Activated naive CD4-positive, alpha-beta T cell treated with anti-CD3 and anti-CD28 coated beads, Interleukin-2, amount 10 ng/mL, durations not matched to agents 7 days and 5 days (primary cell): ENCODE results near the gene EEF2K.
A peak's percentile ranks its signal among the peaks of the same experiment; 100 is the strongest.
"Not testable (repeated sequence)": the region's sequence is repeated elsewhere in the genome, so short reads cannot be mapped to it uniquely, and the experiment has no call there.

ENCODE experiments used
- CTCF ChIA-PET: fragments of 350-600 bp; sonication (Branson Sonifier 250); formaldehyde crosslinking; loops from one replicate; lab custom pipeline; 2021; ENCODE audit warnings: antibody characterized with exemption; lab: Charles Lee
- DNase-seq: peaks from one replicate; pipeline ENCODE4 v3.0.0-alpha.2; 2020
- H3K27ac Mint-ChIP-seq: one replicate; pipeline ENCODE4 v1.8.0; 2021; ENCODE audit warnings: mild to moderate bottlenecking, moderate library complexity, mixed read lengths
- H3K27me3 Mint-ChIP-seq: one replicate; pipeline ENCODE4 v1.8.0; 2021; ENCODE audit warnings: mild to moderate bottlenecking, mixed read lengths
- H3K36me3 Mint-ChIP-seq: one replicate; pipeline ENCODE4 v1.8.0; 2021; ENCODE audit warnings: mixed read lengths
- H3K4me1 Mint-ChIP-seq: one replicate; pipeline ENCODE4 v1.8.0; 2021; ENCODE audit warnings: mixed read lengths
- H3K4me3 Mint-ChIP-seq: one replicate; pipeline ENCODE4 v1.8.0; 2021; ENCODE audit warnings: mild to moderate bottlenecking, moderate library complexity, mixed read lengths
- H3K9me3 Mint-ChIP-seq: one replicate; pipeline ENCODE4 v1.8.0; 2021; ENCODE audit warnings: mixed read lengths

Gene EEF2K

DNA sequence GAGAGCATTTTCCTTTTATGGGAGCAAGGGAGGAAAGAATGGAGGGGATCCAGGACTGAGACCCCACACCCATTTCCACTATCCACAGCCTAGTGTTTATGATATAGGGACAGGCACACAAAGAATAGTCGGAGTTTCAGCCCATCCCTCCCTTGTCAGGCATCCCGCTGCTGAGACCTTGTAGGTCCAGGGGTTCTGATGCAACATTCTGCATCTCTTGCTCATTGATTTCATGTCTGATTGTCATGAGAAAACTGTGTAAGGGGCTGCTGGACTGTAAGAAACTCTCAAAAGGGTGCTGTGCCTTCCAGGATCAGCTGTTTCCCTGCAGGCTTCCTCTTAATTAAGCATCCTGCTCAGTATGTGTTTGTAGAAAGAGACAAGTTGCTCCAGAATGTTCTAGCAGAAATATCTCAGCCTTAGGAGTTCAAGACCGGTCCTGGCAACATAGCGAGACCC lies 85.8 kb downstream of the EEF2K start:
- Mint-ChIP-seq H3K27me3 (peaks cover 7% of the 10 kb centered on the region), H3K36me3 (peaks cover 1% of the 10 kb centered on the region), H3K4me3 (no peak overlapping the region), H3K4me1 (peaks cover 9% of the 10 kb centered on the region), H3K27ac (no peak overlapping the region), H3K9me3 (no peaks in the 10 kb centered on the region)
- DNase-seq, result no peak
- CTCF ChIA-PET, result no interaction called here

DNA sequence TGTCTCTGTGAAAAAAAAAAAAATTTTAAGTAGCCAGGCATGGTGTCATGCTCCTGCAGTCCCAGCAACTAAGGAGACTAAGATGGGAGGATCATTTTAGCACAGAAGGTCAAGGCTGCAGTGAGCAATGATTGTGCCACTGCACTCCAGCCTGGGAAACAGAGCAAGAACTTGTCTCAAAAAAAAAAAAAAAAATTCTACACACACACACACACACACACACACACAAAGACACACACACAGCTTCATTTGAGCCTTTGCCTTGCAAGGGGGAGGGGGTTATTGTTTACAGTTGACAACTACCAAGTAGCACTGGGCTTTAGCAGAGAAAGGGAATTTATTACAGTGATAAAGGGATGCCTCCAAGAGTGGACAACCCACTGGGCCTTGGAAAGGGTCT lies 86.2 kb downstream of the EEF2K start:
- H3K9me3 Mint-ChIP-seq, result no peaks in the 10 kb centered on the region
- H3K36me3 Mint-ChIP-seq, result peaks cover 4% of the 10 kb centered on the region
- no peak overlapping the region for H3K27ac Mint-ChIP-seq
- no peak overlapping the region for H3K4me3 Mint-ChIP-seq
- peaks cover 11% of the 10 kb centered on the region for H3K27me3 Mint-ChIP-seq
- CTCF ChIA-PET, result no interaction called here
- no peak for DNase-seq
- peaks cover 10% of the 10 kb centered on the region for H3K4me1 Mint-ChIP-seq

DNA sequence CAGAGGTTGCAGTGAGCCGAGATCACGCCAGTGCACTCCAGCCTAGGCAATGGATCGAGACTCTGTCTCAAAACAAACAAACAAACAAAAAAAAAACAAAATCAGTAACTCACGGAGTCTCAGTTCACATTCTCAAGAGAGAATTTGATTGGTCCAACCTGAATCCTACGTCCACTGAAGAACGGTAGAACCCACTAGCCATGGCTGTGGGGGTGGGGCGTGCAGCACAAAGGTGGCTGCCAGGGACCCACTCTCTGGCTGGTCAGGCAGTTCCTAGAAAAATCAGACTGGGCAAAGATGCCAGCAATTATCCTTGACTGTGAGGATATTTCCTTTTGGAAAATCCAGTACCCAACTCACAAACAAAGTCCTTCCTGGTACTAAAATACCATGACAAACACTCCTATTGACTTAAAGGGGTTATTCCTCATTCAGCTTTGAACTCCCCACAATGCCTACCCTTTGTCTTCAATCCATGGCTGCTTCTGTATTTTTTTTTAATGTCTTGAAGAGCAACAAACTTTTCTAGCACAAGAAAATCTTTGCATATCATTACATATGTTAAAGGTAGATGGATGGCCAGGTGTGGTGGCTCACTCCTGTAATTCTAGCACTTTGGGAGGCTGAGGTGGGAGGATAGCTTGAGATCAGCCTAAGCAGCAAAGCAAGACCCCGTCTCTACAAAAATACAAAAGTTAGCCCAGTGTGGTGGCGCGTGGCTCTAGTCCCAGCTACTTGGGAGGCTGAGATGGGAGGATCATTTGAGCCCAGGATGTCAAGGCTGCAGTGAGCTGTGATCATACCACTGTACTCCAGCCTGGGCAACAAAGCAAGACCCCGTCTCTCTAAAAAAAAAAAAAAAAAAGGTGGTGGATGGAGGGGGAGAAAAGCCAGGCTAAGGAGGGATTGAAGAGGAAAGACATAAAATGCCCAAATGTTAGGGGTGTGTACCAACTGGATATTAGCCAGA lies 87.3 kb downstream of the EEF2K start:
- H3K4me3 Mint-ChIP-seq, result no peak overlapping the region
- CTCF ChIA-PET, result no interaction called here

DNA sequence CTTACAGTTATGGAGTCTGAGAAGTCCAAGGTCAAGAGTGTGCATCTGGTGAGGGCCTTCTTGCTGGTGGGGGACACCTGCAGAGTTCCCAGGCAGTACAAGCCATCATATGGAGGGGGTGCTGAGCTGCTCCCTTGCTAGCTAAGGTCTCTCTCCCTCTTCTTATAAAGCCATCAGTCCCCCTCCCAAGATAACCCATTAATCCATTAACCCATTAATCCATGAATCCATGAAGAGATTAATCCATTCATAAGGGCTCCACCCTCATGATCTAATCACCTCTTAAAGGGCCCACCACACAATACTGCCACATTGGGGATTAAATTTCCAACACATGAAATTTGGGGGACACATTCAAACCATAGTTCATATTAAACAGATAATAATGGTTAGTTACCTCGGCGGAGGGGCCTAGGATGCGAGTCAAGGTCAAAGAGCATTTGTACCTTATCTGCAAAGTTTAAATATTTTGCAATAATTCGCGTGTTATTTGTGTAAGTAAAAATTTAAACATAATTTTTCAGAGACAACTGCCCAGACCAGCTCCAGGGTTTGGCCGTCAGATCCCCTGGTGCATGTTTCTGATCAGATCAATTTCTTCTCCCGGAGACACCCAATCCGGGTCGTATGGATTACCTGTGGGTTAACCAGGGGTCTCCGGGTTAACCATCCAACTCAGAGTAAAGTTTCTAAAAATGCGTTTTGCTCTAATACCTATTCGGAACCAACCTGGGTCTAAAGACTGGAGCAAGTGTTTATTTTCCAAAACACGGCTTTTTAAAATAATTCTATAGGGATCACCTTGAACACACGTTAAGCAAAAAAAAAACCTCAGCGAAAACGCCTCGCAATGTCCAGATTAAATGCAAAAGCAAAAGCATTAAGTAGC lies 90.4 kb downstream of the EEF2K start:
- H3K36me3 Mint-ChIP-seq, result peaks cover 22% of the 10 kb centered on the region
- H3K4me3 Mint-ChIP-seq, result peak overlapping the region; percentile 88
- H3K4me1 Mint-ChIP-seq, result peaks cover 34% of the 10 kb centered on the region
- CTCF ChIA-PET, result interaction anchor here (0.6 to 6.4 kb wide), 8 partner anchors 44 to 1156 kb away, joined by 3 to 115 read pairs (median 4); partner anchors contain the start of gene EEF2K
- no peaks in the 10 kb centered on the region for H3K9me3 Mint-ChIP-seq
- peaks cover 11% of the 10 kb centered on the region for H3K27me3 Mint-ChIP-seq
- DNase-seq, result no peak
- peak overlapping the region; percentile 99 for H3K27ac Mint-ChIP-seq

More for the DNA sequence above, 87.3 kb downstream of the EEF2K start:
- H3K9me3 Mint-ChIP-seq, result no peaks in the 10 kb centered on the region
- H3K4me1 Mint-ChIP-seq, result peaks cover 14% of the 10 kb centered on the region
- no peak overlapping the region for H3K27ac Mint-ChIP-seq
- H3K27me3 Mint-ChIP-seq, result peaks cover 11% of the 10 kb centered on the region
- no peak for DNase-seq
- H3K36me3 Mint-ChIP-seq, result peaks cover 9% of the 10 kb centered on the region

DNA sequence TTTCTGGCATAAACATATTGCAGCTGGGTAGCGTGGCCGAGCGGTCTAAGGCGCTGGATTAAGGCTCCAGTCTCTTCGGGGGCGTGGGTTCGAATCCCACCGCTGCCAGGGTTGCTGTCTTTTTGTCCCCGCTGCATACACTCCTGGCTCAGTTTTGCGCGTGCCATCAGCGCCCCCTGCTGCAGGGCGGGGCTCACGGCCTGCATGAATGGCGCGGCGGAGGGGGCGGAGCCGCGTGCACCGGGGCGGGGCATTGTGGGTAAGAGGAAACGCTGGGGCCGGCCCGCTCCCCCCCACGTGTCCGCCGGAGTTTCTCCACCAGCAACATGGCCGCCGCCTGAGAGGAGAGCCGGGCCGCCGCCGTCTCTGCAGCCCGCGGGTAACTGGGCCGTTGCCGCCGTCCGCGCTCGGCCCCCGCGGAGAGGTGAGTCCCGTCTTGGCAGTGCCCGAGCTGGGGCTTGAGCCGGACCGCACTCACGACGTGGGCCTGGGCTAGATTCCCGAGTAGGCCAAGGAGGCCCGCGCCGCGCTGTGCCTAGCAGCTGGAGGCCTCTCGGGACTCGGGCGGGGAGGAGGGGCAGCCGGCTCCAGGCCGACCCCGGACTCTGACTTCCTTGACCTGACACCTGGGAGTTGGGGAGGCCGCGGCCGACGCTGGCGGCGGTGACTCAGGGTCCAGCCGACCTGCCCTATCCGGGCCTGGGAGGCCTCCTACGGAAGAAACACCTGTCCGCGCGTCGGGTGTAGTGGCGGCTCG lies 91.2 kb downstream of the EEF2K start, which contains the start of gene POLR3E:
TSS of gene POLR3E (plus strand) at position 296 of the 757 bp plus-strand sequence. CDS start 5,560 bp downstream, outside the sequence.
- peaks cover 26% of the 10 kb centered on the region for H3K36me3 Mint-ChIP-seq
- H3K4me1 Mint-ChIP-seq, result peaks cover 37% of the 10 kb centered on the region
- peak within 1 kb of the TSS; percentile 88 for H3K4me3 Mint-ChIP-seq
- H3K27ac Mint-ChIP-seq, result peak within 1 kb of the TSS; percentile 99
- no peaks in the 10 kb centered on the region for H3K9me3 Mint-ChIP-seq
- DNase-seq, result peak; percentile 100
- CTCF ChIA-PET, result interaction anchor here (0.6 to 6.4 kb wide), 7 partner anchors 26 to 1155 kb away, joined by 3 to 115 read pairs (median 3); partner anchors contain the start of gene EEF2K
- peaks cover 11% of the 10 kb centered on the region for H3K27me3 Mint-ChIP-seq

DNA sequence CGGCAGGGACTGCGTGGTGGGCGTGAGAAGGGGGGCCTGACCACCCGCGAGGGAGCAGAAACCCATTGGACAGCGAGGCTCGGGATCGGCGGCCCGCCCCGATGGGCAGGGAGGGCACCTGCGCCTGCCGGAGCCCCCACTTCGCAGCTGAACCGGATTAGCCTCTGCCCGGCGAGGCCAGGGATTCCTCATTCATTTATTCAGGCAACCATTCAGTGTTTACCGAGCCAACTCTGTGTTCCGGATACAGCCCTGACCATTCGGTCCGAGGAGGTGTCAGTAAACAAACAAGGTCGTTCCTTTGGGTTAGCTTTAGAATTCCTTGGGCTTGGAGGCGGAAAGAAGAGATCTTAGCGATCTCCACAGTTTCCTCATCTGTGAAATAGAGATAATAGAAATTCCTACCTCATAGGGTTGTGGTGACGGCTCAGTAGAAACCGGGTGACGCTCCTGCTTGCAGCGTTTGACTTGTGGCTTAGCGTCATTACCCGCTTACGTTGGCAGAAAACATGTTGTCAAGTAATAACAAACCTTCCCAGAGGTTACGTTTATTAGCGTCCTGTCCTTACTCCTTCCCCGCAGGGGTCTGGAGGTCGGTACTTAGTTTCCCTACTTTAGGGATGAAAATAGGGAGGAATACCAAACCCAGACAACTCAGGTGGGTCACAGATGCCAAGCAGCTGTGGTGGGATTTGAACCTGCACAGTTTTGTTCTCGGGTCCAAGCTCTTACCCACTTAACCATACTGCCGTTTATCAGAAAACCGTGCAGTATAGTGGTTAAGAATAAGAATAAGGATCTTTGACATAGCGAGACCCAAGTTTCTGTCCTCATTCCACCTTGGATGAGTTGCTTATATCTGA lies 92.0 kb downstream of the EEF2K start:
- Mint-ChIP-seq H3K9me3 (no peaks in the 10 kb centered on the region), H3K27me3 (peaks cover 11% of the 10 kb centered on the region), H3K36me3 (peaks cover 32% of the 10 kb centered on the region), H3K4me3 (peak overlapping the region; percentile 88), H3K4me1 (peaks cover 37% of the 10 kb centered on the region), H3K27ac (peak overlapping the region; percentile 99)
- CTCF ChIA-PET, result interaction anchor here (0.6 to 6.4 kb wide), 3 partner anchors 25 to 103 kb away, joined by 3 to 115 read pairs (median 64); partner anchors contain the start of gene EEF2K
- peak; percentile 84 for DNase-seq

DNA sequence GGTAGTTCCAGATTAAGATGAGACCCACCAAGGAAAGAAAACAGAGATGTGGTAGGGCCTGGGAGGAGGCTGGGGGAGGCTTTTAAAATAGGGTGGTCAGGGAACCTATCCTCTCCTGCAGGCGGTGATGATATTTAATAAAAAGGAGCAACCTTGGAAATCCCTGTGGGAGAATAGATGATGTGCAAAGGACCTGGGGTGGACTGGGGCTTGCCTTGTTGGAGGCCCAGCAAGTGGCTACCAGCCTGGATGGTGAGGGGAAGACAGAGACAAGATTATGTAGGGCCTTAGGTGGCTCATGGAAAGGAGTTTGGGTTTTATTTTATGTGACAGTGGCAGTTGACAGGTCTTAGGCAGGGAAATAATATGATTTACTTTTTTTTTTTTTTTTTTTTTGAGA lies 93.0 kb downstream of the EEF2K start:
- Mint-ChIP-seq H3K4me3 (no peak overlapping the region), H3K4me1 (peaks cover 37% of the 10 kb centered on the region), H3K9me3 (no peaks in the 10 kb centered on the region), H3K27ac (peak overlapping the region; percentile 99), H3K36me3 (peaks cover 35% of the 10 kb centered on the region), H3K27me3 (peaks cover 4% of the 10 kb centered on the region)
- DNase-seq, result no peak
- CTCF ChIA-PET, result interaction anchor here (2.6 to 6.4 kb wide), 4 partner anchors 94 to 110 kb away, joined by 11 to 115 read pairs (median 60); partner anchors contain the start of gene EEF2K

DNA sequence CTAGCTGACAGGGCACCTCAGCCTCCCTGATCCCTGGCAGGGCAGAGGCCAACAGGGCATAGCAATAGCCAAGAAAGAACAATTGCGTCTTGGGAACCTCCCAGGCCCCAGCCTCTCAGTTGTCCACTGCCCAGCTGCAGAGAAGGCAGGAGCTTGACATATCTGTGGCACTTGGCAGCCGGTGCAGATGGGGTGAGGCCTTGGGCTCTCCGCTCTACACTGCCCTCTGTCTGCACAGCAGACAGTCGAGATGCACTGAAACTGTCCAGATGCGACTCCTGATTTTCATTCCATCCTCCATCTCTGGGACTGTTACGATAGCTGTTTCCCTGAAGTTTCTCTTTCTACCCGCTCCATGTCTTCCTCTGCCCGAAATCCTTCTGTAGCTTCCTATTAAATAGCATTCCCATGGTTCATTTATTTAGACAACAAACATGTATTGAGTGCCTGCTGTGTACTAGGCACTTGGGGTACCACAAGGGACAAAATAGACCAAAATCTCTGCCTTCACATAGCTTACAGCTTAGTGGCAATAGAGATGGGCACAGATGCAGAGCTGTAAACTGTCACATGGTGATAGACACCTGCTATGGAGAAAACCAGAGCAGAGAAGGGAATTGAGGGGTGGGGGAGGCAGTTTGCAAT lies 94.5 kb downstream of the EEF2K start:
- peak overlapping the region; percentile 17 for H3K27ac Mint-ChIP-seq
- DNase-seq, result peak; percentile 67
- no peaks in the 10 kb centered on the region for H3K9me3 Mint-ChIP-seq
- H3K4me3 Mint-ChIP-seq, result no peak overlapping the region
- CTCF ChIA-PET, result interaction anchor here (0.5 to 6.4 kb wide), 20 partner anchors 9 to 298 kb away, joined by 3 to 115 read pairs (median 4); partner anchors contain the start of genes CDR2 and EEF2K
- peaks cover 39% of the 10 kb centered on the region for H3K36me3 Mint-ChIP-seq
- peaks cover 4% of the 10 kb centered on the region for H3K27me3 Mint-ChIP-seq
- H3K4me1 Mint-ChIP-seq, result peaks cover 37% of the 10 kb centered on the region

DNA sequence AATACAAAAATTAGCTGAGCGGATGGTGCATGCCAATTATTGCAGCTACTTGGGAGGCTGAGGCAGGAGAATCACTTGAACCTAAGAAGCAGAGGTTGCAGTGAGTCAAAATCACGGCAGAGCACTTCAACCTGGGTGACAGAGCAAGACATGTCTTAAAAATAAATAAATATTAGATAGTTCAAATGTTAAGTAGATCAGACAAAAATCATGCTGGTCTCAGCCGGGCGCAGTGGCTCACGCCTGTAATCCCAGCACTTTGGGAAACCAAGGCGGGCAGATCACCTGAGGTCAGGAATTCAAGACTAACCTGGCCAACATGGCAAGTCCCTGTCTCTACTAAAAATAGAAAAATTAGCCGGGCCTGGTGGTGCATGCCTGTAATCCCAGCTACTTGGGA lies 95.3 kb downstream of the EEF2K start:
- H3K36me3 Mint-ChIP-seq, result peaks cover 41% of the 10 kb centered on the region
- not testable (repeated sequence) for H3K27me3 Mint-ChIP-seq, H3K4me3 Mint-ChIP-seq, DNase-seq, H3K27ac Mint-ChIP-seq, H3K9me3 Mint-ChIP-seq
- CTCF ChIA-PET, result interaction anchor here (1.1 to 6.4 kb wide), 9 partner anchors 9 to 299 kb away, joined by 3 to 115 read pairs (median 10); partner anchors contain the start of gene EEF2K
- peaks cover 32% of the 10 kb centered on the region for H3K4me1 Mint-ChIP-seq

DNA sequence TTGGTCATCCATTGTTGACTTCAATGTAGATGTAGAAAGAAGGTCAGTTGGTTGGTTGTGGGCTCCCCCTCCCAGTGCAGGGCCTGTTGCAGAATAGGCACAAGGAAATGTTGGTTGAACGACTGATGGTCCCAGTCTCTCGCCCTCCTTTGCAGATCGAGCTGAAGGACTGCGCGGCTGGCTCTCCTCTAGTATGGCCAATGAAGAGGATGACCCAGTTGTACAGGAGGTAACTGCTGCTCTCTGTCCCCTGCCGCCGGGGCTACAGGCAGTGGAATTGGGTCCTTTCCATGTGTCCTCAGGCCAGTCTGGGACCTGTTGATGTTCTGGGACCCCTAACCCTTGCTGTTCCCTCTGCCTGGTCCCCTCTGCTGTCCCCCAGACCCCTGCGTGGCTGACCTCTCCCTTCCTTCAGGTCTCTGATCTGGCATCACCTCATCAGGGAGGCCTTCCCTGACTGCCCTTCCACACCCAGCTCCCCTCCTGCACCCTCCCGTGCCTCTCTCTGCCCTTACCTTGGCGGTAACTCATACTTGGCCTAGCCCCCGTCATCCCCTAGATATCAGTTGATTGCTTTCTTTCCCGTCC lies 96.8 kb downstream of the EEF2K start:
- Mint-ChIP-seq H3K4me1 (peaks cover 27% of the 10 kb centered on the region), H3K27me3 (no peaks in the 10 kb centered on the region), H3K27ac (no peak overlapping the region), H3K36me3 (peaks cover 38% of the 10 kb centered on the region), H3K4me3 (no peak overlapping the region), H3K9me3 (no peaks in the 10 kb centered on the region)
- no peak for DNase-seq
- CTCF ChIA-PET, result interaction anchor here (1.2 to 1.7 kb wide), 2 partner anchors 18 to 101 kb away, joined by 4 read pairs; no protein-coding TSS in a partner anchor

DNA sequence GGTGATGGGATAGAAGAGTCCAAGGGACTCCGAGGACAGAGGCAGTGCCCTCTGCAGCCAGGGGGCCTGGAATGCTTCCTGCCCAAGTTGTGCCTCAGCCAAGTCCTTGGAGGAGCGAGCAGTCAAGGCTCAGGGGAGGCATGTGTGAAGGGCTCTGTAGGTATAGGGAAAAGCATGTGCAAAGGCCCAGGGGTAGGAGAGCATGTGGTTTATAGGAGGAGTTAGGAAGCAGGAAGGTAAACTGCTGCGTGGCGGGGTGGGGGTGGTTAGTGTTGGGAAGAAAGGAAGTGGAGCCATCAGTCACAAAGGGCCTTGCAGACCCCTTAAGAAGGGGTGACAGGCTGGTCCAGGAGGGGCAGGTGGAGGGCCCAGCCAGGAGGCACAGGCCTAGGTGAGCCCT lies 98.3 kb downstream of the EEF2K start:
- Mint-ChIP-seq H3K27me3 (no peaks in the 10 kb centered on the region), H3K36me3 (peaks cover 35% of the 10 kb centered on the region), H3K4me1 (peaks cover 15% of the 10 kb centered on the region), H3K9me3 (no peaks in the 10 kb centered on the region), H3K27ac (no peak overlapping the region), H3K4me3 (no peak overlapping the region)
- DNase-seq, result no peak
- CTCF ChIA-PET, result interaction anchor here (1.7 kb wide), 1 partner anchor 102 kb away, joined by 4 read pairs; no protein-coding TSS in a partner anchor
